B cell (primary cell): Measurements from ENCODE around the gene HDAC7. TPM values are rescaled to one million over a fixed set of nuclear protein-coding genes. Genes with fewer than 3 reads are reported as not detected.

Experiments used
- ATAC-seq: fragments of 200-7000 bp; cut with Tn5 transposase; one replicate; pipeline ENCODE4 v1.10.0; 2021; ENCODE audit warnings: low read depth, mild to moderate bottlenecking, moderate number of reproducible peaks, moderate library complexity
- CTCF ChIA-PET: fragments of 350-600 bp; sonication (Branson Sonifier 250); formaldehyde crosslinking; loops from one replicate; lab custom pipeline; 2021; ENCODE audit warnings: antibody characterized with exemption, inconsistent platforms; lab: Charles Lee
- POLR2A ChIA-PET: fragments of 350-600 bp; sonication (Branson Sonifier 250); formaldehyde crosslinking; loops from one replicate; lab custom pipeline; 2021; ENCODE audit warnings: antibody characterized with exemption; lab: Charles Lee
- DNase-seq: peaks from one replicate; pipeline ENCODE4 v3.0.0; 2013
- H2AFZ ChIP-seq: 2 replicates; pipeline ENCODE4 v1.6.1; 2012; ENCODE audit warnings: mild to moderate bottlenecking, low read depth, low read length; ENCODE audit not compliant: insufficient read depth, poor library complexity, severe bottlenecking
- H3K27ac ChIP-seq, 2 donors: 1 replicate in 1 of 2; 2 replicates in 1 of 2; pipeline ENCODE4 v1.5.1; 2012 to 2013; ENCODE audit warnings: low read length in 2 of 2, mild to moderate bottlenecking in 2 of 2, moderate library complexity in 1 of 2
- H3K27me3 ChIP-seq, 4 experiments: fragments of 200-600 bp in 1 of 4; sonication (generic) in 1 of 4; replicated peaks in 1 of 4; 1 replicate in 2 of 4; 2 replicates in 2 of 4; pipeline versions ENCODE4 v1.6.1 to v1.7.0; 2013 to 2016; ENCODE audit warnings: low read length in 3 of 4, mild to moderate bottlenecking in 2 of 4, mixed read lengths in 1 of 4, moderate library complexity in 1 of 4; ENCODE audit not compliant: insufficient read depth in 4 of 4, control insufficient read depth in 3 of 4; ENCODE audit errors: control extremely low read depth in 1 of 4
- H3K36me3 ChIP-seq, 2 experiments: replicated peaks in 1 of 2; 1 replicate in 1 of 2; 2 replicates in 1 of 2; pipeline versions ENCODE4 v1.6.1 to v1.7.1; 2013; ENCODE audit warnings: low read length in 1 of 2; ENCODE audit not compliant: insufficient read depth in 2 of 2, control insufficient read depth in 1 of 2; ENCODE audit errors: control extremely low read depth in 1 of 2, extremely low read depth in 1 of 2
- H3K4me1 ChIP-seq, 2 donors: fragments of 200-600 bp in 1 of 2; sonication (generic) in 1 of 2; 1 replicate in 1 of 2; 2 replicates in 1 of 2; pipeline versions ENCODE4 v1.5.1 to v1.6.1; 2013 to 2017; ENCODE audit warnings: low read length in 2 of 2; ENCODE audit not compliant: control insufficient read depth in 2 of 2, insufficient read depth in 2 of 2
- H3K4me2 ChIP-seq: replicated peaks from 2 replicates; pipeline ENCODE3; 2012; ENCODE audit warnings: mild to moderate bottlenecking, low read depth, low read length; ENCODE audit not compliant: poor library complexity, severe bottlenecking
- H3K4me3 ChIP-seq, 5 experiments: fragments of 200-600 bp in 1 of 5; sonication (generic) in 1 of 5; 1 replicate in 3 of 5; 2 replicates in 2 of 5; pipeline versions ENCODE4 v1.5.1 to v1.7.0; 2011 to 2016; ENCODE audit warnings: low read length in 4 of 5, mild to moderate bottlenecking in 4 of 5, low read depth in 2 of 5, control low read depth in 1 of 5, moderate library complexity in 1 of 5; ENCODE audit not compliant: insufficient read depth in 1 of 5; ENCODE audit errors: control extremely low read depth in 1 of 5, extremely low read depth in 1 of 5
- H3K79me2 ChIP-seq: fragments of 200-600 bp; sonication (generic); one replicate; pipeline ENCODE4 v1.6.0; 2016; ENCODE audit warnings: low read length; ENCODE audit not compliant: control insufficient read depth, insufficient read depth
- H3K9ac ChIP-seq: fragments of 200-600 bp; sonication (generic); 2 replicates; pipeline ENCODE4 v1.6.1; 2017; ENCODE audit warnings: mild to moderate bottlenecking, low read length, moderate library complexity
- H3K9me3 ChIP-seq, 3 donors: one replicate each; pipeline versions ENCODE4 v1.6.1 to v1.7.1; 2013; ENCODE audit warnings: low read length in 2 of 3; ENCODE audit not compliant: control insufficient read depth in 2 of 3, insufficient read depth in 1 of 3; ENCODE audit errors: control extremely low read depth in 1 of 3
- H4K20me1 ChIP-seq: 2 replicates; pipeline ENCODE4 v1.6.0; 2012; ENCODE audit warnings: mild to moderate bottlenecking, low read length; ENCODE audit not compliant: insufficient read depth, control insufficient read depth, poor library complexity, severe bottlenecking
- H3K27ac Mint-ChIP-seq: one replicate; pipeline ENCODE4 v1.8.0; 2021; ENCODE audit warnings: mixed read lengths
- H3K27me3 Mint-ChIP-seq: one replicate; pipeline ENCODE4 v1.8.0; 2021; ENCODE audit warnings: mixed read lengths
- H3K4me1 Mint-ChIP-seq: one replicate; pipeline ENCODE4 v1.8.0; 2021; ENCODE audit warnings: mixed read lengths
- H3K4me3 Mint-ChIP-seq: one replicate; pipeline ENCODE4 v1.8.0; 2021; ENCODE audit warnings: mixed read lengths
- H3K9me3 Mint-ChIP-seq: one replicate; pipeline ENCODE4 v1.8.0; 2022; ENCODE audit warnings: mixed read lengths; ENCODE audit not compliant: insufficient read depth
- CTCF ChIP-seq: fragments of 200-600 bp; IDR thresholded peaks from one replicate; pipeline ENCODE4 v1.8.0; 2022; ENCODE audit warnings: antibody characterized with exemption, mild to moderate bottlenecking
- EZH2 ChIP-seq: IDR thresholded peaks from 2 replicates; pipeline ENCODE4 v1.6.1; 2012; ENCODE audit warnings: borderline replicate concordance, low read depth, mild to moderate bottlenecking, moderate library complexity, low read length; ENCODE audit not compliant: insufficient read depth, poor library complexity, severe bottlenecking
- WGBS: methylation state at CpG from one replicate; pipeline ENCODE4 v1.1.5; 2013; ENCODE audit warnings: missing lambda C conversion rate; ENCODE audit not compliant: insufficient coverage; 5-methylcytosine and 5-hydroxymethylcytosine counted together
- intact Hi-C: fragments of 100-400 bp; cut with micrococcal nuclease; formaldehyde crosslinking; loops from one replicate; pipeline ENCODE4 v1.10.0; 2022
- polyA plus RNA-seq: library from polyadenylated mRNA; depleted of rRNA; stranded (reverse); fragments of >200 nt; gene quantifications from 2 replicates; pipeline ENCODE4 v1.2.3, GENCODE V29; 2012
- total RNA-seq, 2 donors: library from RNA; stranded (reverse); fragments of 120-200 nt in 1 of 2; gene quantifications; 1 replicate in 1 of 2; 2 replicates in 1 of 2; pipeline versions ENCODE4 v1.2.3 to v1.2.4, GENCODE V29; 2013 to 2022

The HDAC7 gene
- total and polyA plus RNA-seq, 2 donors (not counting 1 experiment from before 2014, with no cell fraction given) = 87.2 to 178 TPM

- intact Hi-C loops = loop anchor here (1.0 to 10.0 kb wide), 2 partner anchors 123 to 326 kb away; no protein-coding TSS in a partner anchor
- ATAC-seq (peak; percentile 21), DNase-seq (peak; percentile 67)
- H3K4me1 ChIP-seq = peaks cover 36 to 43% of the 10 kb centered on the region in 2 donors
- H4K20me1 ChIP-seq = no peaks in the 10 kb centered on the region
- H3K4me3 Mint-ChIP-seq = no peak overlapping the region
- no peak overlapping the region for H3K27ac ChIP-seq
- ChIA-PET POLR2A (interaction anchor here (0.7 to 10.4 kb wide), 7 partner anchors 24 to 131 kb away, joined by 3 to 264 read pairs (median 6); partner anchors contain the start of gene HDAC7), CTCF (interaction anchor here (0.5 to 23.8 kb wide), 31 partner anchors 9 to 1519 kb away, joined by 3 to 1203 read pairs (median 6); partner anchors contain the start of genes CCDC184, ENDOU, HDAC7 and RAPGEF3)
- H3K27me3 Mint-ChIP-seq = no peaks in the 10 kb centered on the region
- H3K79me2 ChIP-seq = no peaks in the 10 kb centered on the region
- TF ChIP-seq CTCF (peak; percentile 49), EZH2 (no peak)
- no peaks in the 10 kb centered on the region for H3K9me3 ChIP-seq
- no peaks in the 10 kb centered on the region for H3K9me3 Mint-ChIP-seq
- H3K36me3 ChIP-seq = no peaks in the 10 kb centered on the region
- no peak overlapping the region for H3K4me2 ChIP-seq
- no peak overlapping the region for H2AFZ ChIP-seq
- H3K4me3 ChIP-seq = no peak overlapping the region
- no peak overlapping the region for H3K27ac Mint-ChIP-seq
- WGBS = 76% methylated on average over 7 of the region's 10 CpGs
- no peaks in the 10 kb centered on the region for H3K27me3 ChIP-seq
- no peak overlapping the region for H3K9ac ChIP-seq
- H3K4me1 Mint-ChIP-seq = peaks cover 44% of the 10 kb centered on the region
Observed at GRCh38 chr12:47838286-47838931, 18.7 kb upstream of the HDAC7 start.
